GM21529 (cell line): ENCODE data around the gene EDARADD.

ENCODE experiments used
- ATAC-seq: cut with Tn5 transposase; IDR thresholded peaks from one replicate; pipeline ENCODE4 v1.9.1; 2021; ENCODE audit not compliant: unreplicated experiment

EDARADD gene

GRCh38 chr1:236392182-236392581 is 1.9 kb upstream of the EDARADD start:
- ATAC-seq = no peak

DNA sequence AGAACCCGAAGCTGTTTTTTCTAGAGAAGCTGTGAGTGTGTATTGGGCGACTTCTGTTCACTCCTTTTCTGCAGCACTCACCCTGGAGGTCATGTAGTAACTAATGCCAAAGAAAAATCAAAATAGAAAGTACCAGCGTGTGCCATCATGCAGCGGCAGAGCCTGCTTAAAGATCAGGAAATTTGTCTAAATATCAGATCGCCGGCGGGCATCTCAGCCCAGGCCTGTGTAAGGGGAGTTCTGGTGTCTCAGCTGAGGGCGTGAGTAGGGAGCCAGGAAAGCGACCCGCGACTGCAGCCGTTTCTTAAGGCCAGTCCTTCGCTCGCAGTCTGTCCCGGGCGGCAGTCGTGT is 768 bp downstream of the EDARADD start:
- ATAC-seq = no peak

DNA sequence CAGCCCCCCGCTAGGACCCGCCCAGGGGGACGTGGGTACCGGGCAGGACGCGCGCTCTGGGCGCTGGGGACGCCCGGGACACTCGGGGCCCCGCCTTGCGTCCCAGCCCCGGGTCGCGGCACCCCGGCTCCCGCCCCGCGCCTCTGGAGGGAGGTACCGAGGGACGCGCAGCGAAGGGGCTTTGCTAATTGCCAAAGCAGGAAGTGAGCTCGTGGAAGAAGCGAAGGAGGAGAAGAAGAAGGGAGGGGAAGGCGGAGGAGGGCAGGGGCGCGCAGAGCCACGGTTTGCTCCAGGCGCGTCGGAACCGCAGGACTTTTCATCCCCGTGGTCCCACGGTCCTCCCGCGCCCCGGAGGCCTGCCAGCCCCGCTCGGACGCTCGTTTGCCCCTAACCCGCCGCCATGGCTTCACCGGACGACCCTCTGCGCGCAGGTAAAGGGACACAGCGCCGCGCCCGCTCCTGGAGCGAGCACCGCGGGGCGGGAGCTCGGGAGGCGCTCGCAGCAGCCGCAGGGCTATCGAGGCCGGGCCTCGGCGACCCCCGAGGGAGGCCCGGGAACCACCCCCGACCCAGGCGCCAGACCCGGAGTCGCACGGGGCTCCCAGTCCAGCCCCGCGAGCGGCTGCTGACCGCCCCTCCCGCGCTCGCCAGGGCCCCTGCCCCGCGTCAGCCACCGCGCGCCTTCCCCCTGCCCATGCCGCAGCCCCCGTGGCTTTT is 1.3 kb downstream of the EDARADD start:
- peak; percentile 68 for ATAC-seq

DNA sequence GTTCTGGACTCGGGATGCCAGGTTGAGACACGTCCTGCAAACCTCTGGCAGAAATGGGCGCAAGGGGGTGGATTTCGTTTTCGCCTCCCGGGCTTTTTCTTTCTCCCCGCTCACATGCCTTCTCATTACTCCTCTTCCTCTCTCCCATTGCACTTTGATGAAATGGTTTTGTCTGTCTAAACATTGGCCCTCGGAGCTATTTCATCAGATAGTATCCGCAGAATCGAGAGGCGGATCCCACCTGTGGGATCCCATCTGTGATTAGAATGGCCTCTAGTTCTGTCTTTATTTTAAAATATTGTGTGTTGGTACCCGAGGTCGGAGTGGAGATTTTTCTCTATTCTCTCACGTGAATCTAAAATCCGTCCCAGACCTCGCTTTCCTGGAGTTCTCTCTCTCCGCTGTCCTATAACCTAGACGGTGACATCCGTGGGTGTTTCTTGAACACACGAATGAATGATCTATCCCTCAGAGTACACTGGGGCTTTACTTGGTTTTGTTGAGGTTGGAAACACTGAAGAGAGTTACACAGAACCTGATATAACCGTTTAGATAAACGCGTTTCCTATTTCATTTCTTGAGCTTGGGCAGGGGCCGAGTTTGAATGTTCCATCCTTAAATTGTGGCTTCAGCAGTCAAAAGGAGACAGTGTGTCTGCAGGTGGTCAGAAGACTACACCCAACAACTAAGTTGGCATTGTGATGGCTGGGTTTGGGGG is 2.0 kb downstream of the EDARADD start:
- ATAC-seq = no peak

DNA sequence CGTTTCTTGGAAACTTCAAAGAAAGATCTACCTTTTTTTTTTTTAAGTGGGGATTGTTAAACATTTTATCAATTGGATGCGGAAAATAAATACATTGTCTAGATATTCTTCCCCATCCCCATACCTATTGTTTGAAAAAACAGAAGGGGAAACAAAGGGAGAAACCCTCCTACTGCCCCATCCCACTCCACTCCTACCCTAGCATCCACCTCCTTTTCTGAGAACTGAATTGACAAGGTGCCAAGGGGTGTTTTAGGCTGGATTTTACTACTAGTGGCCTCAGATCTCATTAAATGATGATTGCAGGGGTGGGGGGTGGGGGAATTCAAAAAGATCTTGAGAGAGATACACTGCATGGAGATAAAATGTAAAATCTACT is 2.6 kb downstream of the EDARADD start:
- no peak for ATAC-seq

DNA sequence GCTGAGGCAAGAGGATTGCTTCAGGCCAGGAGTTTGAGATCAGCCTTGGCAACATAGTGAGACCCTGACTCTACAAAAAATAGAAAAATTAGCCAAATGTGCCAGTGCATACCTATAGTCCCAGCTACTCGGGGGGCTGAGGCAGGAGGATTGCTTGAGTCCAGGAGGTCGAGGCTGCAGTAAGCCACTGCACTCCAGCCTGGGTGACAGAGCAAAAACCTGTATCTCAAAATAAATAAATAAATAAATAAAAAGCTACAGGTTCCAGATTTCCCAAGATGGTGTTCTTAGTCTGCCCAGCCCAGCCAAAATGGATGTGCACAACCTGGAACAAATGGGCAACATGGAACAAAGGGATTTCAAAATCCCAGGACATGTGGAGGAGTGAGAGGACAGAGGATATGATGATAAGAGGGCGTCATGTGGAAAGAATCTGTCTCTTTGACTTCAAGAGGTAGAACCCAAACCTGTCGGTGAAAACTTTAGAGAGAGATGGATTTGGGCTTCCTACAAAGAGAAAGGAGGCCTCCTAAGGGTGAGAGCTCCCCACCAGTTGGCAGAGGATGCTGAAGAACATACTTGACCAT is 3.2 kb downstream of the EDARADD start:
- ATAC-seq = no peak

DNA sequence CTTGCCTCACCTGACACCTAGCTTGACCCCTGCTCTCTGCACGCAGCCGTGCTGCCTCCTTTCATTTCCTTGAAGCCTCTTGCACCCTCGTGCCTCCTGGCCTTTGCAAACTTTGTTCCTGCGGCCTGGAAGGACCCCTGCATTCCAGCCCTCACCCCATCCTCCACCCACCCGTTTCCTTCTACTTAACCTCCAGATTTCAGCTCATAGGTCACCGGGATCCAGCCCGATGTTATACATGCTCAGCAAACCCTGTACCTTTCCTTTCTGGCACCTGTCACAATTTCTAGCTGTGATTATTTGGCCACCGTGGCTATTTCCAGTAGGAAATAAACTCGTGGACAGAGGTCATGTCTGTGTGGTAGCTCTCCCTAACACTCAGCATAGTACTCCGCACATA is 4.5 kb downstream of the EDARADD start:
- no peak for ATAC-seq

DNA sequence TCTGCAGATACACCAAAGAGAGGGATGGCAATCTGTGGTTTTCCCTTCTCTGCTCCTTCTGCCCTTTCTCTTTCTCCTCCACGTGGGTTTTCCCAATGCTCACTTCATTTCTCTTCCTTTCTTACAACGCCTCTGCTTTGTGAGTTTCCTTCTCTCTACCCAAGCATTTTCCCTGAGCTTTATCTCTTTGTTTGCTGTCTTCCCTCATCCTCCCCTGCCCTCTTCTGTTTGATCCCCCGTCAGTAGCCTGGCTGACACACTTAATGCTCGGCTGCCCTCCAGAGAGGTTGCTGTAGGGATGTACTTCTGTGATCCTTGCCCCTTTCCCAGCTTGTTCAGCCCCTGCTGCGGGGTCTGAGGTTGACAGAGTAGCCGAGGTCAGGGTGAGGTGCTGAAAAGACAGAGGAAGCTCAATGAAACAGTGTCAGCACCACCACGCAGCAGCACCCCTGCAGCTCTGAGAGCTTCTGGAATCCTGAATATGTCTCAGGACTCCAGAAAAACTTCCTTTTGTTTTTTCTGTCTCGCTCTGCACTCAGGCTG is 6.0 kb downstream of the EDARADD start:
- no peak for ATAC-seq

DNA sequence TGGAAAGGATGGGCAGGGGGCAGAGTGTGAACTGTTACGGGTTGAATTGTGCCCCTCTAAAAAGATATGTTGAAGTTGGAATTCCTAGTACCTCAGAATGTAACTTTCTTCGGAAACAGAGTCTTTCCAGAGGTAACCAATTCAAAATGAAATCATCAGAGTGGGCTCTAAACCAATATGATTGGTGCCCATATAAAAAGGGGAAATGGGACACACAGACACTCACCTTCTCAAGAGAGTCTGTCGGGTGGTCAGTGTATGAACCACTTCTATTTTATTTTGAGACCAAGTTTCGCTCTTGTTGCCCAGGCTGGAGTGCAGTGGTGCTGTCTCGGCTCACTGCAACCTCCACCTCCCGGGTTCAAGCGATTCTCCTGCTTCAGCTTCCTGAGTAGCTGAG is 7.6 kb downstream of the EDARADD start:
- no peak for ATAC-seq

DNA sequence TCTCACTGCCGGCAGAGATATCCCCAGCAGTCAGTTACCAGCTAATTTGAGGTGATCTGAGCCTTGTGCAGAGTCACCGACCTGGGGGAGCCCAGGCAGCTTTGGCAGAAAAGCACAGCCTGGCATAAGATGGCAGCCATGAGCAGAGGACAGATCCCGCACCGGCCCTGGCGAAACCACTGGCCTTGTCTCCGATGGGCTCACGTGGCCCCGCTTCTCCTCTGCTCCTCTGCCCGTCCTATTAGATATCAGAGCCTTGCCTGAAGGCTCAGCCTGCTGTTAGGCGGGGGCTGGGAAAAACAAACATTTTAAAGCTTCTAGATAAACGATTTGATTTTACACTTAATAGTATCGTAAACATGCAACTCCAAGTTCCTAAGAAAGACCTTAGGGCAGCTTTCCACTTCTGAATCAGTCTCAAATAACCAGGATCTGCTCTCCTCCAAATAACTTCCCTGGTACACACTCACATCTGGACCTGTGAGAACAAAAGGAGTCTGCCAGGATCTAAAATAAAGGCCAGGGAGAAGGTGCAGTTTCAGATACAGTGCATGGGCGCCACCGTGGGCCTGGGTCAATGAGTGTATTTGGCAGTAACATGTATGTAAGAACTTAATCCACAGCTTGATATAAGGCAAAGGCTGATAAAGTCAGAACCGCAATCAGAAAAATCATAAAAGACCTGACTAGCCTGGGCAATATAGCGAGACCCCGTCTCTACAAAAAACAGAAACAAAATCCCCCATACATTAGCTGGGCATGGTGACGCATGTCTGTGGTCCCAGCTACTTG is 10.0 kb downstream of the EDARADD start:
- no peak for ATAC-seq

GRCh38 chr1:236407059-236407458 is 13.0 kb downstream of the EDARADD start:
- ATAC-seq = no peak

DNA sequence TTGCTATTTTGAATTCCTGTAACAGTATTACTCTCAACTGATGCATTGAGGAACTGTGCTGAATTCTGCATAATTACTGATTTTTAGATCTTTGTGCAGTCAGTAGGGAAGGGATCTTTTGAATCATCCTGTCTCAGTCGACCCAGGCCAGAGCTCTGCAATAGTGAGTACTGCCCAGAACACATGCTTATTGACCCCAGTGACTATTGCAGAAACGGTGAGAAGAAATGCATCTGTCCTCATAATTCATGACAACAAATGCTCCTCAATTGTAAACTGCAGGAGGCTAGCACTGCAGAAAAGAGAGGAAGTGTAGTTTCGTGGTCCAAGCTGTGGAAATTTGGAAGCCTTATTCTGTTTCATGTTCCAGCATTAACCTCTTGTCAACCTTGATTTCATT is 19.6 kb downstream of the EDARADD start:
- ATAC-seq = no peak

GRCh38 chr1:236416165-236416564 is 22.1 kb downstream of the EDARADD start:
- ATAC-seq = no peak

- no peak for ATAC-seq
Measured at GRCh38 chr1:236417336-236417735, 23.2 kb downstream of the EDARADD start.

- no peak for ATAC-seq
Measured at GRCh38 chr1:236419502-236419901, 25.4 kb downstream of the EDARADD start.

GRCh38 chr1:236421022-236421421 is 26.9 kb downstream of the EDARADD start:
- ATAC-seq = no peak

GRCh38 chr1:236421850-236422516 is 27.9 kb downstream of the EDARADD start:
- no peak for ATAC-seq

DNA sequence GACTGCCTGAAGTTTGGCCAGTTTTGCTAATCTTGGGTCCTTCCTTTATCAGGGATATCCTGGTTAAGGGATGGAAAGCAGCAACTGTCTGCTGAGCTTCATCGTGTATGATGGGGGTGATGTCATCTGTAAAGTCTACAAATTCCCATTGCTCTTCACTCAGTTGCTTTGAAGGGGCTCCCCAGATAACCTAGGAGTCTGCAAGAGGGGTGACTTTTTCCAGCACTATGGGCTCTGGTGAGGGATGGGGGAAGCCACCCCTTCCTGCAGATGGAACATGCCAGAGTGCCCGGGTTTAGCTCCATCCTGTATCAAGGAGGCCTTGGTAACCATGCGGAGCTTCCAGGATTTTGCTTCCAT is 28.4 kb downstream of the EDARADD start:
- ATAC-seq = no peak

DNA sequence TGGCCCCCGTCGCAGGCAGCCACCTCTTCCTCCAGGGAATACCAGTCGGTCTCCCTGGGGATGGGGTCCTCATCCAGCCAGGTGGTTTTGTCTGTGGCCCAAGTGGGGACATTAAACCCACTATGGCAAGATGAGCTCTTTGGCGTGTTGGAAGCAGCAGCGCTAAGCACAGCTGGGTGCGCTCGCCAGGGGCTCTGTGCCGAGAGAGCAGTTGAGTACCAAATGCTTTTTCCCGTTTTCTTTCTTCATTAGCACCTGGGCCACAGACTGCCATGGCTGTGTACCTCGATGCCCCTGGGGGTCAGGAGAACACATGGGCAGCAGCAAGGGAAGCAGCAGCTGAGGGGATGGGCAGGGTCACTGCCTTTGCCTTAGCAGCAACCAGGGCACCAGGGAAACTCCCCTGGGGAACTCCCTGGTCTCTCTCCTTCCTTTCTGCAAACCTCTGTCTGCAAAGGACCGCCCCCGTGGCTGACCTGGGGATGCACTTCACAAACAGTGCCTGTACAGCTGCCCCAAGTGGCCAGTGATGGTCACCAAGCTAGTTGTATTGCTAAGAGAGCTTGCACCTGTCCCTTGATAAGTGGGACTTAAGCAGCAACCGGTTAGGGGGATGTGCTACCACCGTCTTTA is 31.1 kb downstream of the EDARADD start:
- peak; percentile 96 for ATAC-seq

DNA sequence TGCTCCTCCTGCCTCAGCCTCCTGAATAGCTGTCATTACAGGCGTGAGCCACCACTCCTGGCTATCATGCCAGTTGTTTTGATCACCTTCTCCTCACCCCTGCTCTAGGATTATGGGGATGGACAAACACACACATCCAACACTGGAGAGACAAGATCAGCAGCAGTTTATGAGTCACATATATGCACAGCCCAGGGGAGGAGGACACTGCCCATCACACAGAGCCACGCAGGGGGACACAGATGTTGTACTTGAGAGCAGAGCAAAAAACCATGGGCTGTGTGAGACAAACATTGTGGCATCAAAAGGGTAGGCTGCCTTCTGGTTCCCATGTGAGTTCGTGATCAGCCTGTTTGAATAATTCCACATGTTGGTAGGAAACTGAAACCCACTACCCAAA is 32.1 kb downstream of the EDARADD start:
- ATAC-seq = no peak
